ENCODE results near the gene SLX4IP. TPM values are rescaled to one million over a fixed set of nuclear protein-coding genes. Genes with fewer than 3 reads are reported as not detected.

Gene SLX4IP
- total and polyA plus RNA-seq, 3 experiments from 2014 or later = 1.5 to 8.0 (median 7.0) TPM

- H3K4me3 Mint-ChIP-seq = peak overlapping the region in 5 of 7 donors; percentile 46 to 74 (median 61)
Measured at GRCh38 chr20:10511509-10512251, 76.6 kb downstream of the SLX4IP start.

DNA sequence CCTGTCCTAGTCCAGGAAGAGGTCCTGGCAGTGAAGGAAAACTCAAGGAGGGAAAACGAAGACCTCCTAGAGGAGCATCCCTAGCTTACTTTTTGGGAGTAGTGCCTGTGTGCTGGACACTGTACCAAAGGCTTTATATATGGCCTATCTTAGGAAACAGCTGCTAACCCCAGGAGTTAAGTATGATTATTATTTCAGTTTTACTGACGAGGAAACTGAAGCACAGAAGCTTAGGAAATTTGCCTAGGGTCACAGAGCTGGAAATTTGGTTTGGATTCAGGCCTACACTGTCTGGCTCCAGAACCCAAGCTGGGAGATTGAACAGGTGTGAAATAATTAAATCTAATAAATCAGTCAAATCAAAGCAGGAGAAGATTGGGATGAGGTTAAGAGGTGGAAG lies 78.0 kb downstream of the SLX4IP start:
- CTCF ChIA-PET = interaction anchor here (0.9 to 2.0 kb wide), 2 partner anchors 9 to 22 kb away, joined by 3 to 6 read pairs; no protein-coding TSS in a partner anchor

More at GRCh38 chr20:10511509-10512251, 76.6 kb downstream of the SLX4IP start:
- peak overlapping the region; percentile 35 for H3K27ac ChIP-seq (ENCODE audit: low read depth, low read length)
- H3K9me3 Mint-ChIP-seq = no peaks in the 10 kb centered on the region
- no peak overlapping the region for H3K4me3 ChIP-seq (ENCODE audit: low read length)
- H3K4me1 Mint-ChIP-seq = peaks cover 22 to 53% (median 44%) of the 10 kb centered on the region in 3 donors
- no peaks in the 10 kb centered on the region for H3K27me3 Mint-ChIP-seq
- H3K36me3 Mint-ChIP-seq = peaks cover 0 to 4% (median 1%) of the 10 kb centered on the region in 3 donors
- ChIA-PET POLR2A (interaction anchor here (1.3 kb wide), 1 partner anchor 78 kb away, joined by 5 read pairs; the partner anchor contains the start of gene MKKS), CTCF (interaction anchor here (1.2 to 1.7 kb wide), 2 partner anchors 12 to 158 kb away, joined by 4 read pairs; no protein-coding TSS in a partner anchor)
- no peaks in the 10 kb centered on the region for H3K9me3 ChIP-seq (ENCODE audit: low read length)
- H3K36me3 ChIP-seq (ENCODE audit: insufficient read depth, low read length) = no peaks in the 10 kb centered on the region
- H3K27ac Mint-ChIP-seq = peak overlapping the region in 7 of 8 donors; percentile 4 to 88 (median 34)
- DNase-seq = peak in 4 of 5 donors; percentile 44 to 81 (median 51)
- H3K27me3 ChIP-seq (ENCODE audit: insufficient read depth, low read length, poor library complexity, severe bottlenecking) = no peaks in the 10 kb centered on the region
- H3K4me1 ChIP-seq (ENCODE audit: insufficient read depth, low read length) = peaks cover 12% of the 10 kb centered on the region

GRCh38 chr20:10513931-10514575 lies 78.9 kb downstream of the SLX4IP start:
- no peak for DNase-seq
- H3K4me3 Mint-ChIP-seq = no peak overlapping the region
- Histone ChIP-seq H3K27ac (ENCODE audit: low read depth, low read length) (no peak overlapping the region), H3K4me1 (ENCODE audit: insufficient read depth, low read length) (peaks cover 12% of the 10 kb centered on the region), H3K27me3 (ENCODE audit: insufficient read depth, low read length, poor library complexity, severe bottlenecking) (no peaks in the 10 kb centered on the region), H3K36me3 (ENCODE audit: insufficient read depth, low read length) (no peaks in the 10 kb centered on the region), H3K4me3 (ENCODE audit: low read length) (no peak overlapping the region), H3K9me3 (ENCODE audit: low read length) (no peaks in the 10 kb centered on the region)
- H3K9me3 Mint-ChIP-seq = no peaks in the 10 kb centered on the region
- H3K27me3 Mint-ChIP-seq = no peaks in the 10 kb centered on the region
- H3K36me3 Mint-ChIP-seq = peaks cover 0 to 4% (median 1%) of the 10 kb centered on the region in 3 donors
- ChIA-PET POLR2A (no interaction called here), CTCF (interaction anchor here (2.0 kb wide), 1 partner anchor 10 kb away, joined by 6 read pairs; no protein-coding TSS in a partner anchor)
- peak overlapping the region in 1 of 8 donors; percentile 39 for H3K27ac Mint-ChIP-seq
- H3K4me1 Mint-ChIP-seq = peaks cover 23 to 56% (median 51%) of the 10 kb centered on the region in 3 donors

More for the DNA sequence above, 78.0 kb downstream of the SLX4IP start:
- Histone ChIP-seq H3K9me3 (ENCODE audit: low read length) (no peaks in the 10 kb centered on the region), H3K27me3 (ENCODE audit: insufficient read depth, low read length, poor library complexity, severe bottlenecking) (no peaks in the 10 kb centered on the region), H3K4me1 (ENCODE audit: insufficient read depth, low read length) (peaks cover 12% of the 10 kb centered on the region), H3K4me3 (ENCODE audit: low read length) (no peak overlapping the region), H3K27ac (ENCODE audit: low read depth, low read length) (no peak overlapping the region), H3K36me3 (ENCODE audit: insufficient read depth, low read length) (no peaks in the 10 kb centered on the region)
- H3K36me3 Mint-ChIP-seq = peaks cover 0 to 4% (median 1%) of the 10 kb centered on the region in 3 donors
- H3K9me3 Mint-ChIP-seq = no peaks in the 10 kb centered on the region
- no peaks in the 10 kb centered on the region for H3K27me3 Mint-ChIP-seq
- DNase-seq = no peak
- POLR2A ChIA-PET = no interaction called here
- H3K4me1 Mint-ChIP-seq = peaks cover 23 to 50% (median 49%) of the 10 kb centered on the region in 3 donors
- no peak overlapping the region for H3K4me3 Mint-ChIP-seq
- peak overlapping the region in 2 of 8 donors; percentile 17 to 40 for H3K27ac Mint-ChIP-seq

- H3K4me3 Mint-ChIP-seq = no peak overlapping the region
- peaks cover 33 to 75% (median 66%) of the 10 kb centered on the region in 3 donors for H3K4me1 Mint-ChIP-seq
- no peaks in the 10 kb centered on the region for H3K27me3 ChIP-seq (ENCODE audit: insufficient read depth, low read length, poor library complexity, severe bottlenecking)
- ChIA-PET POLR2A (no interaction called here), CTCF (no interaction called here)
- peaks cover 0 to 4% (median 1%) of the 10 kb centered on the region in 3 donors for H3K36me3 Mint-ChIP-seq
- no peak overlapping the region for H3K27ac Mint-ChIP-seq
- H3K4me1 ChIP-seq (ENCODE audit: insufficient read depth, low read length) = peaks cover 12% of the 10 kb centered on the region
- no peaks in the 10 kb centered on the region for H3K9me3 Mint-ChIP-seq
- no peaks in the 10 kb centered on the region for H3K9me3 ChIP-seq (ENCODE audit: low read length)
- no peak overlapping the region for H3K4me3 ChIP-seq (ENCODE audit: low read length)
- no peaks in the 10 kb centered on the region for H3K27me3 Mint-ChIP-seq
- no peaks in the 10 kb centered on the region for H3K36me3 ChIP-seq (ENCODE audit: insufficient read depth, low read length)
- H3K27ac ChIP-seq (ENCODE audit: low read depth, low read length) = no peak overlapping the region
- DNase-seq = no peak
Measured at GRCh38 chr20:10516529-10516928, 81.4 kb downstream of the SLX4IP start.

DNA sequence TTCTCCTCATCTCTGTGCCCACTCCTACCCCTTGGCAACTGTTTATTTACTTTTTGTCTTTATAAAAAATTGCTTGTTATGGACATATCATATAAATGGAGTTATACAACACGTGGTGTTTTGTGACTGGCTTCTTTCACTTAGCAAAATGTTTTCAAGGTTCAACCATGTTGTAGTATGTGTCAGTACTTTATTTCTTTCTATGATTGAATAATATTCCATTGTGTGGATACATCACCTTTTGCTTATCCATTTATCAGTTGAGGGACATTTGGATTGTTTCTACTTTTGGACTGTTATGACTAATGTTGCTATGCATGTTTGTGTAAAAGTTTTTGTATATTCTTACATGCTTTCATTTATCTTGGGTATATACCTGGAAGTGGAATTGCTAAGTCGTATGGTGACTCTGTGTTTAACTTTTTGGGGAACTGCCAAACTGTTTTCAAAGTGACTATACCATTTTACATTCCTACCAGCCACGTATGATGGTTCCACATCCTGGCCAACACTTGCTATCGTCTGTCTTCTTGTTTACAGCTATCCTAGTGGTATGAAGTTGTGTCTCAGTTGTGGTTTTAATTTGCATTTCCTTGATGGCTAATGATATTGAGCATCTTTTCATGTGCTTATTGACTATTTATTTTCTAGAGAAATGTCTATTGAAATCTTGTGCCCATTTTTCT lies 84.4 kb downstream of the SLX4IP start:
- H3K27me3 ChIP-seq (ENCODE audit: insufficient read depth, low read length, poor library complexity, severe bottlenecking) = no peaks in the 10 kb centered on the region
- no peak overlapping the region for H3K4me3 ChIP-seq (ENCODE audit: low read length)
- peaks cover 1 to 6% (median 3%) of the 10 kb centered on the region in 3 donors for H3K36me3 Mint-ChIP-seq
- peak in 1 of 5 donors; percentile 14 for DNase-seq
- H3K27me3 Mint-ChIP-seq = no peaks in the 10 kb centered on the region
- ChIA-PET POLR2A (no interaction called here), CTCF (no interaction called here)
- no peak overlapping the region for H3K27ac ChIP-seq (ENCODE audit: low read depth, low read length)
- peak overlapping the region in 1 of 7 donors; percentile 38 for H3K4me3 Mint-ChIP-seq
- no peaks in the 10 kb centered on the region for H3K9me3 Mint-ChIP-seq
- no peaks in the 10 kb centered on the region for H3K36me3 ChIP-seq (ENCODE audit: insufficient read depth, low read length)
- H3K9me3 ChIP-seq (ENCODE audit: low read length) = no peaks in the 10 kb centered on the region
- H3K27ac Mint-ChIP-seq = peak overlapping the region in 4 of 8 donors; percentile 44 to 76 (median 66)
- peaks cover 26 to 60% (median 41%) of the 10 kb centered on the region in 3 donors for H3K4me1 Mint-ChIP-seq
- H3K4me1 ChIP-seq (ENCODE audit: insufficient read depth, low read length) = peaks cover 5% of the 10 kb centered on the region

DNA sequence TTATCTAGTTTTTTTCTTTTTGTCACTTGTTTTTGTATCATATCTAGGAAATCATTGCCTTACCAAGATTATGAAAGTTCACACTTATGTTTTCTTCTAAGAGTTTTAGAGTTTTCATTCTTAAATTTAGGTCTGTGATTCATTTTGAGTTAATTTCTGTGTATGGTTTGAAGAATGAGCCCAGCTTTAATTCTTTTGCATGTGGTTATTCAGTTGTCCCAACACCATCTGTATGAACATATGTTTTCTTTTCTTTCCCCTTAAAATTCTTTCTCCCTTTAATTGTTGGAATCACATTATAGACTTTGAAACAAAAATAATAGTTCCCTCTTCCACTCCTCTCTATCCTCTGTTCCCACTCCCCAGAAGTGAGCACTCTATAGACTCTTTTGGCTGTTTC lies 85.4 kb downstream of the SLX4IP start:
- Histone ChIP-seq H3K27me3 (ENCODE audit: insufficient read depth, low read length, poor library complexity, severe bottlenecking) (no peaks in the 10 kb centered on the region), H3K9me3 (ENCODE audit: low read length) (no peaks in the 10 kb centered on the region), H3K4me3 (ENCODE audit: low read length) (no peak overlapping the region), H3K4me1 (ENCODE audit: insufficient read depth, low read length) (peaks cover 5% of the 10 kb centered on the region), H3K36me3 (ENCODE audit: insufficient read depth, low read length) (no peaks in the 10 kb centered on the region), H3K27ac (ENCODE audit: low read depth, low read length) (no peak overlapping the region)
- peaks cover 0 to 7% (median 3%) of the 10 kb centered on the region in 3 donors for H3K36me3 Mint-ChIP-seq
- H3K27me3 Mint-ChIP-seq = no peaks in the 10 kb centered on the region
- DNase-seq = no peak
- peaks cover 26 to 53% (median 36%) of the 10 kb centered on the region in 3 donors for H3K4me1 Mint-ChIP-seq
- POLR2A ChIA-PET = no interaction called here
- H3K9me3 Mint-ChIP-seq = no peaks in the 10 kb centered on the region
- CTCF ChIA-PET = no interaction called here
- peak overlapping the region in 1 of 7 donors; percentile 29 for H3K4me3 Mint-ChIP-seq
- H3K27ac Mint-ChIP-seq = peak overlapping the region in 1 of 8 donors; percentile 25

GRCh38 chr20:10521068-10521831 lies 86.1 kb downstream of the SLX4IP start:
- H3K9me3 ChIP-seq (ENCODE audit: low read length) = no peaks in the 10 kb centered on the region
- Mint-ChIP-seq H3K27me3 (no peaks in the 10 kb centered on the region), H3K4me1 (peaks cover 21 to 47% (median 29%) of the 10 kb centered on the region in 3 donors), H3K4me3 (peak overlapping the region in 1 of 7 donors; percentile 8), H3K36me3 (peaks cover 0 to 9% (median 3%) of the 10 kb centered on the region in 3 donors), H3K9me3 (no peaks in the 10 kb centered on the region), H3K27ac (peak overlapping the region in 1 of 8 donors; percentile 48)
- H3K36me3 ChIP-seq (ENCODE audit: insufficient read depth, low read length) = no peaks in the 10 kb centered on the region
- DNase-seq = no peak
- H3K4me1 ChIP-seq (ENCODE audit: insufficient read depth, low read length) = peaks cover 5% of the 10 kb centered on the region
- H3K27me3 ChIP-seq (ENCODE audit: insufficient read depth, low read length, poor library complexity, severe bottlenecking) = no peaks in the 10 kb centered on the region
- POLR2A ChIA-PET = no interaction called here
- no peak overlapping the region for H3K4me3 ChIP-seq (ENCODE audit: low read length)
- no peak overlapping the region for H3K27ac ChIP-seq (ENCODE audit: low read depth, low read length)
- CTCF ChIA-PET = interaction anchor here (2.0 to 2.4 kb wide), 2 partner anchors 11 to 15 kb away, joined by 6 to 7 read pairs; no protein-coding TSS in a partner anchor

Data from CD8-positive, alpha-beta memory T cell (primary cell).